Left cardiac atrium (tissue), 4 donors: ENCODE results near the gene LPP. TPM values are rescaled to one million over a fixed set of nuclear protein-coding genes. Genes with fewer than 3 reads are reported as not detected.

Experiments used
- ATAC-seq, 2 donors: fragments of 200-7000 bp; cut with Tn5 transposase; one replicate each; pipeline ENCODE4 v1.9.1; 2020; ENCODE audit warnings: mild to moderate bottlenecking in 2 of 2, moderate library complexity in 2 of 2
- DNase-seq: peaks from one replicate; pipeline ENCODE4 v3.0.0-alpha.2; 2020
- intact Hi-C, 2 donors: fragments of 100-400 bp; cut with DNase I; formaldehyde crosslinking; loops; one replicate each; pipeline versions ENCODE4 v1.14.1 to v1.15.1; 2022 to 2023
- total RNA-seq, 2 donors: library from RNA; stranded (reverse); fragmentation: NEBNext Ultra II Directional; extraction: Animal tissue kit (Norgen Biotek cat#: 25700); gene quantifications; one replicate each; pipeline ENCODE4 v1.2.1, GENCODE V29; 2021
- donor health status: DM: no; HTN: yes; CAD: no.
- donor health status: DM: no; HTN: yes; CAD: no; lungs with severe emphysema.
- donor health status: DM: yes; HTN: yes; CAD: no.
- donor health status: Dilated cardiomyopathy.

The LPP gene
- total RNA-seq, 2 donors from 2014 or later, result 152 to 181 TPM

GRCh38 chr3:188326968-188327367 is 173.0 kb downstream of the LPP start:
- intact Hi-C loops, result no loop called here
- DNase-seq, result no peak
- peak; percentile 30 to 84 for ATAC-seq

GRCh38 chr3:188327433-188327832 is 173.5 kb downstream of the LPP start:
- ATAC-seq, result peak in 1 of 2 donors; percentile 46
- intact Hi-C loops, result no loop called here
- no peak for DNase-seq

DNA sequence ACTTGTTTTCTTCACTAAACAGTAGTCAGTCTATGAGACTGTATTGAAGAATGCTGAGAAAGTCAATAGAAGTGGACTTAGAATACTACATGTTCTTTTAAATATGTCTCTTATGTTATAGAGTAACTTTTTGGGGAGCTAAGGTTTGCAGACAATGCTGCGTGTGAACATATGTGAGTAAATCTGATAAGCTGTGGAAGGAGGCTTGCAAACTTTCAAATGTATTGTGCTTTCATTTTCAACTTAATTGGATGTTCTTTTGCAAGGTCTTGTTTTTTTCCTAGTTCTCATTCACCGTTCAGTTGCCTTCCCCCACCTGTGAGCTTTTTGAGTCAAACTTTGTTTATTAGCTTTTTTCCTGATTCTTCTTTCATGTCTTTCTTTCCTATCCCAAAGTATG is 176.2 kb downstream of the LPP start:
- intact Hi-C loops, result no loop called here
- ATAC-seq (no peak), DNase-seq (no peak)

GRCh38 chr3:188331166-188331565 is 177.2 kb downstream of the LPP start:
- ATAC-seq (no peak), DNase-seq (no peak)
- intact Hi-C loops, result no loop called here

GRCh38 chr3:188332085-188332484 is 178.1 kb downstream of the LPP start:
- DNase-seq (no peak), ATAC-seq (no peak)
- intact Hi-C loops, result no loop called here

DNA sequence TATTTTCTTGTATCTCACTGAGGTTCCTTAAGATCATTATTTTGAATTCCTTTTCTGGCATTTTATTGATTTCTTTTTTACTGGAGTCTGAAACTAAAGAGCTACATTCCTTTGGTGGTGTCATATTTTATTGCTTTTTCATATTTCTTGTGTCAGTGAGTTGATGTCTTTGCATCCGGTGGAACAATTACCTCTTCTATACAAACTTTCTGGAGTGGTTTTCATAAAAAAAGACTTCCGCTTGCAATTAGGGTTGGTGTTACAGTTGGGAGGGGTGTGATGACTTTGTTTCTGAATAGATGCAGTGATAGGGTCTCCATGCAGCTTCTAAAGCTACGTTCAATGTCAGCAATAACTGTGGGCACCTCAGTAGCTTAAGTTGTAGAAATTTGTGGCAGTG is 181.7 kb downstream of the LPP start:
- intact Hi-C loops, result no loop called here
- no peak for DNase-seq

GRCh38 chr3:188336178-188336577 is 182.2 kb downstream of the LPP start:
- no peak for DNase-seq
- intact Hi-C loops, result no loop called here
- no peak for ATAC-seq

More for the DNA sequence above, 181.7 kb downstream of the LPP start:
- no peak for ATAC-seq

GRCh38 chr3:188337232-188337631 is 183.3 kb downstream of the LPP start:
- intact Hi-C loops, result no loop called here
- ATAC-seq, result no peak

DNA sequence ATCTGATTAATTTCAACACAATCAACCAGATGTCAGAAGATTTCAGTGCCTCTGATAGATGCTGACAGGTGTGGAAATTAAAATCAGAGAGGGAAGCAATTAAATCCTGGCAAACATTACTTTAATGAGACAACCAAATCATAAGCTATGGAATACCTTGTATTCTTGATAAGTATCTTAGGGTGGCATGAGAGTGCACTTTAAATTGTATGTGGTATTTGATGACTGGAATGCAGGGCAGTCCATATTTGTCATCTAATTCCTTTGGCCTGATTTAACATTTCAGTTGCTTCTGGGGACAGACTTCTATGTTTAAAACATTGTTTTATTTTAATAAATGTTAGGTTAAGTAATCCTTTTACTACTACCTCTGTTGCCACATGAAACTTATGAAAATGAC is 184.1 kb downstream of the LPP start:
- intact Hi-C loops, result no loop called here
- DNase-seq, result no peak
- no peak for ATAC-seq

More at GRCh38 chr3:188337232-188337631, 183.3 kb downstream of the LPP start:
- no peak for DNase-seq

DNA sequence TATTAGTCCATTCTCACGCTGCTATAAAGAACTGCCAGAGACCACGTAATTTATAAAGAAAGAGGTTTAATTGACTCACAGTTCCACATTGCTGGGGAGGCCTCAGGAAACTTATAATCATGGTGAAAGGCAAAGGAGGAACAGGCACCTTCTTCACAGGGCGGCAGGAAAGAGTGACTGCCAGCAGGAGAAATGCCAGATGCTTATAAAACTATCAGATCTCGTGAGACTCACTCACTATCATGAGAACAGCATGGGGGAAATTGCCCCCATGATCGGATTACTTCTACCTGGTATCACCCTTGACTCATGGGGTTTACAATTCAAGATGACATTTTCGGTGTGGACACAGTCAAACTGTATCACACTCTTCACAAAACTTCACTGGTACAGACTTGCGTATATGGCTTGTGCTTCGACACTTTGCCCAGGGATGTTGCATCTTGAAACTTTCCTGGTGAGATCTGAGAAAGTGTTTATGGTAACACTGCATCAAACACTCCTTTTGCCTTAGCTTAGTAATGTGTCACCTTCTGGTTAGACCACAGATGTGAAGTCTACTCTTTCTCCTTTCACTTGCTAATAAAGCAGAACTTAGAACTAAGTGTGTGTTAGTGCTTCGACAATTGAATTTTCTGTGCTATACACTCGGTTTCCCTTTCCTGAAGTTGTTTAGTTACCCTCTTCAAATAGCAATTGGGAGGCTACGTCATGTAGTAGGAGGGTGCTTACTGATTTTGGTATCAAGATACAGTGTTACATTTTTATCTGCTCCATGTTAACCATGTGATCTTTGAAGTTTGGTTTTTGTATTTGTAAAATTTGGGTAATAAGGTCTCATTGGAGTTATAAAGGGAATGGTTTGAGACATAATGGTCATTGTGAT is 185.7 kb downstream of the LPP start:
- no peak for DNase-seq
- intact Hi-C loops, result loop anchor here (10.0 kb wide), 3 partner anchors 185 to 615 kb away; partner anchors contain the start of genes BCL6 (in 2 of the 2) and LPP (in 1 of the 2)
- ATAC-seq, result no peak

DNA sequence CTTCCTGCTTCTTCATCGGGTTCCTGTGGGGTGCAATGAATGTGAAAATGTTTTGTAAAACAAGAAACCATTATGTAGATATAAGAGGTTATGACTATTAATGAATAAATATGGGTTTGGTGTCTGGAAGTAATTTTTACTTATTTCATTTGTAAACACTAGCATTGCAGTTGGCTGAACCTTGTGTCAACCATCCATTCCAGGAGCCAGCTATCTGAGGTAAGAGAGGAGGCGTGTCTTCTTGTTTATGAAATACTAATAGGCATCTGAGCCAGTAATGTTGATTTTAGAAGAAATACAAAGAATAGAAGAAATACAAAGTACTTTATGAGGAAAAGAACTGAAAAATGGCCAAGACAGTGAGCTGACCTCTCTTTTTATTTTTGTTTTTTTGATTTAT is 187.5 kb downstream of the LPP start:
- DNase-seq, result no peak
- ATAC-seq, result no peak
- intact Hi-C loops, result loop anchor here (10.0 kb wide), 3 partner anchors 187 to 613 kb away; partner anchors contain the start of genes BCL6 (in 2 of the 2) and LPP (in 1 of the 2)

- ATAC-seq (peak; percentile 48 to 60), DNase-seq (no peak)
- intact Hi-C loops, result loop anchor here (10.0 kb wide), 3 partner anchors 188 to 612 kb away; partner anchors contain the start of genes BCL6 (in 2 of the 2) and LPP (in 1 of the 2)
These were observed 189.2 kb downstream of the LPP start for GRCh38 chr3:188342991-188343732.

GRCh38 chr3:188343894-188344293 is 189.9 kb downstream of the LPP start:
- no peak for DNase-seq
- peak; percentile 50 to 67 for ATAC-seq
- intact Hi-C loops, result loop anchor here (10.0 kb wide), 3 partner anchors 189 to 611 kb away; partner anchors contain the start of genes BCL6 (in 2 of the 2) and LPP (in 1 of the 2)

DNA sequence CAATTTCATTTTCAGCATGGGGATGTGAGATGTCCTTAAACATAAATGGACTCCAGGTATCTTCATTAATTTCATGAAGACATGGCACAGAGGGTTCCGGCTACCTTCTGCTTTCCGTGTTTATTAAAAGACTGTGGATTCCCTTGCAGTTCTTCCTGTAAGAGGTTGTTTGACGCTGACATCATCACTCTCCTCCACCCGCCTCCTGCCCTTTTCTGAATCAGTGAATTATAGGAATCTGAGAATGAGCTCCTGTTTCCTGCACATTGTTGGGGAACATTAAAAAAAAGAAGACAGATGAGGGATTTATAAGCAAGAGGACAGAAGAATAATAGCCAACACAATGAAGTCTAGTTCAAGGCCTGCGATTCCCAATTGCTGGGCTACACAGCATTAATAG is 191.3 kb downstream of the LPP start:
- intact Hi-C loops, result loop anchor here (10.0 kb wide), 3 partner anchors 190 to 610 kb away; partner anchors contain the start of genes BCL6 (in 2 of the 2) and LPP (in 1 of the 2)
- ATAC-seq (peak in 1 of 2 donors; percentile 12), DNase-seq (no peak)

DNA sequence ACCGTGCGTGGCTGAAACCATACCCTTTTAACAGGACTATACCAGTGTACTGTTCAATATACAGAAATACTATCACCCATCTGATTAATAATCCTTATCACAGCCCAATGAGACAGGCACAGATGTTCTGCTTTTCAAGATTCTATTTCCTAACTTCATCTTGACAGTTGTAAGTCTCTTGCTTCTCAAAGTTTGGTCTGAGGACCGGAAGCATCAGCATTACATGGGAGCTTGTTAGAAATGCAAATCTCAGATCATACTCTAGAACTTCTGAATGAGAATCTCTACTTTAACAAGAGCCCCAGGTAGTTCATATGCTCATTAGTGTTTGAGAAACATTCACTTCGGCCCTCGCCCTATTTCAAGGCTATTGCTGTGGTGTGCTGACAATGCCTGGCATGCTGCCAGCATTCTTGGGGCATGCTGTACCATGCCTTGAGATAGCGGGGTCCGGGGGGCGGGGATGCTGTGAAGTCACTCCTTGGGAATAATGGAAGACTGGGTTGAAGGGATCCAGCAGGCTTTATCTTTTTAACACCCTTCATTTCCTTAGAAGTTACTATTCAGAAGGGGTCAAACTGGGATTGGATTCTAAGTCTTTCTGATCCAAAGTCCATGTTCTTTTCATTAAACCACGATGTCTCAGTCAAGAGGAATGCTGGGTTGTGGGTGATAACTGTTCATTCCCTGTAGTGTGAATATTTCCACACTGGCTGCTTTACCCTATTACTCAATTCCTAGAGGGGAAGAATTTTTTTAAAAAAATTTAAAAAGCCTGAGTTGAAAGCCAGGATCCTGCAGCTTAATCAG is 194.7 kb downstream of the LPP start:
- peak; percentile 93 for DNase-seq
- intact Hi-C loops, result loop anchor here (10.0 kb wide), 3 partner anchors 194 to 606 kb away; partner anchors contain the start of genes BCL6 (in 2 of the 2) and LPP (in 1 of the 2)
- peak; percentile 85 to 92 for ATAC-seq

DNA sequence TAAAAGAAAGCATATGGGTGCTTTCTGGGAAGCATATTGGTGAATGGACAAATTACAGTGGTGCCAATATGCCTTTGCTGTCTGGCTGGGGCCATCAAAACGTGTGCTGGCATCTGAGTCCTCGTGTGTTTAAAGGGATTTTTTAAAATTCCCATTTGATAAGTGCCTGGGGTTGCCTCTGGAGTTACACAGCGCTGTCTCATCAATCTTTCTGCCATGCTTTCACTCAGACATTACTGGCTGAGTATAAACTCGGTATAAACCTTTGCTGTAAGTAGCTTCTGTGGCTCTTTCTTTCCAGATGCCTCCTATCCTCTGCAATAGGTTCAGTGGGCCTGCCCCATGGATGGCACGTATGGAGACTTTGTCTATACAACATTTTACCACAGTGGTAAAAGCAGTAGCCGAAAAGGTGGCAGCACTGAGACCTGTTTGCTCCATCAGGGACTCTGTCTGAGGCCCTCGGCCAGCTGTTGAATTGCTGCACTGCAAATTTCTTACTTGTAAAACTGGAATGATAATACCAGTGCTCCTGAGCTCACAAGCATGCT is 195.5 kb downstream of the LPP start:
- no peak for DNase-seq
- ATAC-seq, result peak; percentile 24 to 36
- intact Hi-C loops, result loop anchor here (10.0 kb wide), 3 partner anchors 195 to 605 kb away; partner anchors contain the start of genes BCL6 (in 2 of the 2) and LPP (in 1 of the 2)

DNA sequence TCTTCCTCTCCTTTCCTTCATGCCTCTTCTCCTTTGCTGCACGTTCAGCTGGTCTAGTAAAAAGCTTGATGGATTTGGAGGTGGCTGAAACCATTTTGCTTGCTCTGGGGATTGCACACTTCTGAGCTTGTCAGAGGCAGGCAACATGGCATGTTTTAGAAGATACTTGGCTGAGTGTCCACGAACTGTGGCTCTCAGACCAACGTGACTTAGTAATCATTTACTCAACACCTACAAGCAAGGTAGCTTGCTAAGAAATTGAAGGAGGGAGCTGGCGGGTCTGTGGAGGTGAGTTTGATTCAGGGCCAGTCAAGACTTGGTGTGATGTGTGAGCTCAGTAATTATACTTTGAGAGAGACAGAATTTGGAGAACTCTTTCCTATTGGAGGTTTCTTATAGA is 196.0 kb downstream of the LPP start:
- intact Hi-C loops, result loop anchor here (10.0 kb wide), 3 partner anchors 195 to 605 kb away; partner anchors contain the start of genes BCL6 (in 2 of the 2) and LPP (in 1 of the 2)
- DNase-seq (no peak), ATAC-seq (no peak)

GRCh38 chr3:188350961-188351360 is 197.0 kb downstream of the LPP start:
- intact Hi-C loops, result no loop called here
- DNase-seq (no peak), ATAC-seq (no peak)
